HG03060 (cell line): Measurements from ENCODE around the gene DYNC2H1.

Source experiments
- ATAC-seq: cut with Tn5 transposase; IDR thresholded peaks from one replicate; pipeline ENCODE4 v1.9.1; 2021; ENCODE audit warnings: low read depth, moderate number of reproducible peaks; ENCODE audit not compliant: unreplicated experiment

Gene DYNC2H1

GRCh38 chr11:103448966-103449365 is 339.7 kb downstream of the DYNC2H1 start:
- ATAC-seq: no peak

DNA sequence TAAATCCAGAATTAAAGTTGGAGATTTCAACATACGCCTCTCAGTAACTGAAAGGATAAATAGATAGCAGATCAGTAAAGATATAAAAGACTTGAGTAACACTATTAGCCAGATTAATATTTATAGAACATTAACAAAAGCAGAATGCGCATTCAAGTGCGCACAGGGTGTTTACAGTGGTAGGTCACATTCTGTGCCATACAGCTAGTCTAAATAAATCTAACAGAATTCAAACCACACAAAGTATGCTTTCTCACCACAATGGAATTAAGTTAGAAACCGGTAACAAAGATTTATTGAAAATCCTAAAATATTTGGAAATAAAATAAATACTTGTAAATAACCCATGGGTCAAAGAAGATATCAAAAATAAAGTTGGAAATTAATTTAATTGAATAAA is 341.0 kb downstream of the DYNC2H1 start:
- no peak for ATAC-seq

DNA sequence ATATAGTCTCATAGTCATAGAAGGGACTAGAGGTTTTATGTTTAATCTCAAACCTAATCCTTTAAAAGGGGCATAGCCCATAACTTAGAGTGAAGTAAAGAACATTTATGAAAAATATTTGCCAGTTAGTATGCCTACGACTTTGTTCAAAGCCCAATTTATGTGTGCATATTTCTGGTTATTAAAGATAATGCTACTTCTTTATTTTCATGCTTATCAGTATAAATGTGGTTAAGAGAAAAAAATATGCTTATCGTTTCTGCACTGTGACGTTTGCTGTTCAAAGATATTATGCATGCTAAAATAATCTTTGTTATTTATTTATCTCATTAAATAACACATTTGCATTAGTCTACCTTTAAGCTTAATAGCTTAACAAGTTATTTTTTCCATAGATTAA is 343.9 kb downstream of the DYNC2H1 start:
- no peak for ATAC-seq

DNA sequence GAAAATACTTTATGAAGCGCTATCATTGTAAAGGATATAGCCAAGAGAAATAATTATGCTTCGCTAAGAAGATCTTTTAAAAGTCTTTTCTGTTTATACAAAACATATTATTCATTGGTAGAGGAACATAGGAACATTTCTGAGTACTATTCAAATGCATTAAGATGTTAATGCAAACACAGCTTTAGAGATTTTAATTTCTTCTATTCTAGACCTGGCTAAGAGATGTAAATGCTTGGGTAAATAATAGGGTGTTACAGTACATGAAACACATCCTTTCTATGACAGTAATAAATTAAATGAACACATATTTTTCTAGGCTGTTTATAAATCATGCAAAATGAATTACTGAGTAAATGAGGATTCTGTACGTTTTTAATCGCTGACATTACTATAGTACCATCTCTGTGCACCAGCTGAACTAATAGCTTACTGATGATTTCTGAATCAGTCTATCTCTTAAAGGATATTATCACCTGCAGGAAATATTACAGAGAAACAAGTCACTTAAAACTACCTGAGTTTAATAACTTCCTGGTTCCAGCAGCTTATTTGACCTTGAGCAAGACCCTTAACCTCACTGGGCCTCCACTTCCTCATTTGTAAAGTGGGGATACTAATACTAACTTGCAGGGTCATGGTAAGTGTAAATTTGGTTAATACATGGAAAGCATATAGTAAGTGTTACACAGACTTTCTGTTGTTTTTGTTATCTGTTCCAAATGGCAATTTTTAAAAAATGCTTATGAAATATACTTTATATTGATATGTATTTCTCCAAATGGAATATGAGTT is 344.9 kb downstream of the DYNC2H1 start:
- ATAC-seq: no peak

DNA sequence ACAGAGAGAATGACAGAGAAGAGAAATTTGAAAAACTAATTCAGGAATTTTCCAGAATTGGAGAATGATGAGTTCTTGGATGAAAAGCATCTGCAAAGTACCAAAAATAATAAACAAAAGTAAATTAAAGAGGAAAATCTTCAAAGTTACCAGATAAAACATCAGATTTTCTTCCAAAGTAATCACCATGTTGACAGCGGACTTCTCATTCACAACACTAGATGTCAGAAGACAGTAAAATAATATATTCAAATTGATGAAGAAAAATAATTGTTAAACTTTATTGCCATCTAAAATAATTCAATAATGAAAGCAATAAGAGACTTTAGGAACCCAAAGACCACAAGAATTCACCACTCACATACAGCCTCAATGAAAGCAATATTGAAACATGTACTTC is 355.2 kb downstream of the DYNC2H1 start:
- ATAC-seq: no peak

DNA sequence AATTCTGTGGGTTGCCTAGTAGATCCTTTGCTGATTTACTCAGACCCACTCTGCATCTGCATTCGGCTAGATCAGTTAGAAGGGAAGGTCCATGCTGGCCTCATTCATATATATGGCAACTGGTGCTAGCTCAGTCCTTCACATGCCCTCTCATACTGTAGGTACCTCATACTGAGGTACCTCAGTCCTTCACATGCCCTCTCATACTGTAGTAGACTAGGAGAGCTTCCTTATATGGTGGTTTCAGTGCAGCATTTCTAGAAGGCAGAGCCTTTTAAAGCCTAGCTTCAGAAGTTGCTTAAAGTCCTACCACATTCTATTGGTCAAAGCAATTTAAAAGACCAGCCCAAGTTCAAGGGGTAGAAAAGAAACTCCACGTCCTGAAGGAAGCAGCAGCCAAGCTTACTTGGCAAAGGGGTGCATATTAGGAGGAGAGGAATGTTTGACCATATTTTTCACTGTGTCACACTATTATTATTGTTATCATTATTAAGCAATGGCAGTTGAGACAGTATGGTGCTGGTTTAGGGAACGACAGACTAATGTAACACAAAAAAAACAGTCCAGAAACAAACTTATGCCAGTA is 356.4 kb downstream of the DYNC2H1 start:
- no peak for ATAC-seq

GRCh38 chr11:103471546-103471945 is 362.3 kb downstream of the DYNC2H1 start:
- no peak for ATAC-seq

- ATAC-seq: no peak
Measured at GRCh38 chr11:103476874-103477273, 367.6 kb downstream of the DYNC2H1 start.

DNA sequence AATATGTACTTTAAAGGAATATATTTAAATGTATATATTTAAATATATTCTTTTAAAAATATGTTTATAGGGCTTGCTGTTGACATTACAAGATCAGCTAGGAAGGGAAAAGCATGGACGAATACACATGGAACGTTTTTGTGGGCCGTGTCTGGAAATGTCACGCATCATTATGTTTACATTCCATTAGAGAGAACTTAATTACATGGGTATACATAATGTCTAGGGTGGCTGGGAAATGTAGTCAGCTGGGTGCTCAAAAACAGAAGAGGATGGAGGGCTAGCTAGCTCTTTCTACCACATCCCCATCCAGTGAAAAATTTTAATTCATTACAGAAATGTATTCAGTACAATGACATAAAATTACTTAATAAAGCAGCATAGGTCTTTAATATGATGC is 371.2 kb downstream of the DYNC2H1 start:
- no peak for ATAC-seq

DNA sequence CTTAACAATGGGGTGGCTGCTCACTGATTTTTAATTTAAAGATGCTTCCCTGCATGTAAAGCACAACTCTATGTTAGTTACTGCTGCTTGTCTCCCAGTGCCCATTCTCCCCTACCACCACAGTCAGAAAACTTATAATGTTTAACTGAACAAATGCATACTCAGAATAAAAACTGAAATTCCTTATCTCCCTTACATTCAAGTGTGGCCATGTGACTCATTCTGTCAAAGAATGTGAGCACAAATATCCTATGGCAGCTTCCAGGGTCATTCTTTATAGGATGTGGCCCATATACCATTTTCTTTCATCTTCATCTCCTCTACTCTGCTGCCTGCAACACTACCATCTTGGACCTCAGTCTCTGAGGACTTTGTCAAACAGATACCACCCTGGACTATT is 374.8 kb downstream of the DYNC2H1 start:
- ATAC-seq: no peak

GRCh38 chr11:103484545-103484944 is 375.3 kb downstream of the DYNC2H1 start:
- ATAC-seq: no peak

GRCh38 chr11:103486604-103487003 is 377.4 kb downstream of the DYNC2H1 start:
- no peak for ATAC-seq

DNA sequence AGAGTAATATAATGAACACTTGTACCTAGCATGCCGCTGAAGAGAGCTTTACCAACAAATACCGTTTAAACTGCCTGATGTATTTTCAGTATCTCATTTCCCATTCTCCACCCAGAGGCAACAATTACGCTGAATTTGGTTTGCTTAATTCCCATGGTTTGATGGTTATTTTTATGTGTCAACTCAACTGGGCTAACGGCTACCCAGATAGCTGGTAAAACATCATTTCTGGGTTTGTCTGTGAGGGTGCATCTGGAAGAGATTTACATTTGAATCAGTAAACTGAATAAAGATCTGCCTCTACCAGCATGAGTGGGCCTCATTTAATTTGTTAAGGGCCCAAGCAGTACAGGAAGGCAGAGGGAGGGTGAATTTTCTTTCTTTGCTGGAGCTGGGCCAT is 377.9 kb downstream of the DYNC2H1 start:
- no peak for ATAC-seq

GRCh38 chr11:103488031-103488461 is 378.8 kb downstream of the DYNC2H1 start:
- no peak for ATAC-seq

- no peak for ATAC-seq
Measured at GRCh38 chr11:103488579-103488978, 379.4 kb downstream of the DYNC2H1 start.

DNA sequence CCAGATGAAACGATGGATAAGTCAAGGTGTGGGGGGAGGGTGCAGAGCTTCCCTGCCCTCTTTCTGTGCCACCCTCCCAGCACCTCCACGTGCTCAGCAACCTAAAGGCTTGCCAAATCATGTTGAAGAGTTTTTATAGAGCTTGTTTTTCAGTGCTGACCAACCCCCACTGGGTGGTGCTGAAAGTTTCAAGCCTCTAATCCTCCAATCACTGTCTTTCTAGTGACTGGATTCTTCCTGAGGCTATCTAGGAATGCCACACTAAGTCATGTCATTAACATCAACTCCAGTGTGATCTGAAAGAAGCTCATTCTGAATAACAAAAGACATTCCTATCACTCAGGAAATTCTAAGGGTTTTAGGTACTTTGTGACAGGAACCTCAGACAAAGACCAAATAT is 382.6 kb downstream of the DYNC2H1 start:
- no peak for ATAC-seq

DNA sequence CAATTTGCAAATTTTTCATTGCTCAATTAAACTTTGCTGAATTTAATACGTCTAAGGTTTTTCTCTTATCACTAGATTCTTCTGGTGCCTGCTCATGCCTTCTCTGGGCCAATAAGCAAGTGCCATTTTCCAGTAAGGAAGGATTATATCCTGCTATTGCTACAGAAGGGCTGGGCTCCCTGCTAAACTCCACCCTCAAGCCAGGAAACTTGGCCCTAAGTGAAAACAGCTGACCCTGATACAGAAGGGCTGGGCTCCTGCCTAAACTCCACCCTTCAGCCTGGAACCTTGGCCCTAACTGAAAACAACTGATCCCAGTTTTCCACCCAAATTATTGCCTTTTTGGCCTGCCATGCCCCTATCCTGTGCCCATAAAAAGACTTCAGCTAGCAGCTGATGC is 385.3 kb downstream of the DYNC2H1 start:
- no peak for ATAC-seq

GRCh38 chr11:103497268-103497667 is 388.0 kb downstream of the DYNC2H1 start:
- ATAC-seq: no peak

DNA sequence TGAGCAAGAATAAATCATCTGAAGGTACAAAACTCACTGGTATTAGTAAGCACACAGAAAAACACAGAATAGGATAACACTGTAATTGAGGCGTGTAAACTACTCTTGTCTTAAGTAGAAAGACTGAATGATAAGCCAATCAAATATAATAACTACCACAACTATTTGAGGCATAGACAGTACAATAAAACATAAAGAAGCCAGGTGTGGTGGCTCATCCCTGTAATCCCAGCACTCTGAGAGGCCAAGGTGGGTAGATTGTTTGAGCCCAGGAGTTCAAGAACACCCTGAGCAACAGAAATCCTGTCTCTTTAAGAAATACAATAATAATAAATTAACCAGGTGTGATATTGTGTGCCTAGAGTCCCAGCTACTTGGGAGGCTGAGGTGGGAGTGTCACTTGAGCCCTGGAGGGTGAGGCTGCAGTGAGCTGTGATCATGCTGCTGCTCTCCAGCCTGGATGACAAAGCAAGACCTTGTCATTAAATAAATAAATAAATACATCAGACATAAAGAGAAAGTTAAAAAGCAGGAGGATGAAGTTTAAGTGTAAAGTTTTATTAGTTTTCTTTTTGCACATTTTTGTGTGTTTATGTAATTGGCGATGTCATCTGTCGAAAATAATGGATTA is 390.6 kb downstream of the DYNC2H1 start:
- ATAC-seq: no peak

- no peak for ATAC-seq
Measured at GRCh38 chr11:103515283-103515682, 406.1 kb downstream of the DYNC2H1 start.

DNA sequence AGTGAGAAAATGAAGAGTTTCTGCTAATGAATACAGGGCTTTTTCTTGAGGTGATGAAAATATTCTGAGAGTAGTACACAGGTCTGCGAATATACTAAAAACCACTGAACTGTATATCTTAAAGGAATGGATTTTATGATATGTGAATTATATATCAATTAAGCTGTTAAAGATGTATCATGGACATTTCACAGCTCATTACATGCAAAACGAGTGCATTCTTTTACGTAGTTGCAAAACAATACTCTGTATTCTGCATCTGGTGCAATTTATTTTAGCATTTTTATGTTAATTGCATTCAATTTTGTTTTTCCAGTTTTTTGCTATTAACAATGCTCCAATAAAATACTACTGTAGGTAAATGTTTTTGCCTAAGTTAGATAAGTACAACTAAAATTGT is 411.6 kb downstream of the DYNC2H1 start:
- ATAC-seq: no peak

GRCh38 chr11:103525069-103525468 is 415.8 kb downstream of the DYNC2H1 start:
- no peak for ATAC-seq
